ENCODE results near the gene HS6ST1. TPM values are rescaled to one million over a fixed set of nuclear protein-coding genes. Genes with fewer than 3 reads are reported as not detected.
"Not testable (repeated sequence)": the region's sequence is repeated elsewhere in the genome, so short reads cannot be mapped to it uniquely, and the experiment has no call there.

The HS6ST1 gene
- total RNA-seq, 2 experiments from 2014 or later, result 7.9 to 8.4 TPM

DNA sequence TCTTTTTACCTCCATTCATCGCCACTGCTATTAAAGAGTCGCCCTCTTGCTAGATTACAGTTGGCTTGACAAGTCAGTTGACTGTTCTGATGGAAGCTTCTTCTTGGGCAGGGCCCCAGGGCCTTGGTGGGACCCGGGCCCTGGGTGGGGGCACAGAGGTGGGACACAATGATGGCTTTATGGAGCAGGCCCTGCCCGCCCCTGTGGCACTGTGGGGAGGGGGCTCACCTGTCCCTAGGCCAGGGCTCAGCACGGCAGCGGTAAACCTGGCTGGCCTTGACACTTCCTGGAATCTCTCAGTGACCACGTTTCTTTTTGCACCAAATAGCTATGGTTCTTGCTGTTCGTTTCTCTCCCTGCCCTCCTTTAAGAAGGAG is 4.9 kb upstream of the HS6ST1 start:
- H3K36me3 Mint-ChIP-seq (ENCODE audit: low read depth), result no peaks in the 10 kb centered on the region
- POLR2A ChIA-PET, result no interaction called here
- H3K9me3 Mint-ChIP-seq, result no peaks in the 10 kb centered on the region
- H3K4me1 Mint-ChIP-seq, result peaks cover 5% of the 10 kb centered on the region
- DNase-seq, result no peak
- H3K27me3 Mint-ChIP-seq, result no peaks in the 10 kb centered on the region
- peak overlapping the region; percentile 53 for H3K4me3 Mint-ChIP-seq
- CTCF ChIA-PET, result interaction anchor here (1.4 kb wide), 1 partner anchor 18 kb away, joined by 3 read pairs; no protein-coding TSS in a partner anchor
- H3K27ac Mint-ChIP-seq, result no peak overlapping the region

DNA sequence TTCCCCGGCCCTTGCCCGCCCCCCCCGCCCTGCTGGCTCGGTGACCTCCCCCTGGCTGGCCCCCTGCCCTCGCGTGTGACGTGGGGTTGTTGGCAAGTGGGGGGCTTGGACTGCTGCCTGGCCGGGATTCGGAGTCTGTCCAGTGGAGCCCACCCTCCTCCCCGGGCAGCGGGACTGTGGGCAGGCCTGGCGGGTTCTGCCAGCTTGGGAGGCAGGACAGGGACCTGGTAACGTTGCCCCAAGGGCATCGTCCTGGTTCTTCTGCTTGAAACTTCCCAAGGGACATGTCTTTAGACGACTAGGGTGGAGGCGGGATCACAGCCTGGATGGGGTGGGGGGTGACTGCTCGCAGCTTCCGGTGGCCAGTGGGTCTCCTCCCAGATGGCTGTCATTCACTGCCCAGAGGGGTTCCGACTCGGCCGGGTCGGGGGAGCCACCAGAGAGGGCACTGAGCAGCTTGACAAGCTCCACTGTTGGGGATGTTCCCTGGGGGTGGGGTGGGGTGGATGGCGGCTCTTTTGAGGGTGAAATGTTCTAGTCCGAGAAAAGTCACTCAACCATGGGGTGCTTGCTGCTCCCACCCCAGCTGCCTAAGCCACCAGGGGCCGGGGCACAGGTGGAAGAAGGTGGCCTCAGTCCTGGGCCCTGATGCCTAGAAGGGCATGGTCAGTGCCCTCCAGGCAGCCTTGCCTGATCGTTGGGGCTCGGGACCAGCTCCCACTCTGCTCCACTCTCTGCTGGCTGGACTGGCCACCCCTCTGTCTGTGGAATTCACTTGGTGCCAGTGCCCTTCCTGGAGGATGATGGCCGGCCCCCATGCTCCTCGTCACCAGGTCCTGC is 4.3 kb upstream of the HS6ST1 start:
- Mint-ChIP-seq H3K9me3 (no peaks in the 10 kb centered on the region), H3K27ac (no peak overlapping the region)
- CTCF ChIA-PET, result interaction anchor here (1.4 kb wide), 1 partner anchor 19 kb away, joined by 3 read pairs; no protein-coding TSS in a partner anchor

DNA sequence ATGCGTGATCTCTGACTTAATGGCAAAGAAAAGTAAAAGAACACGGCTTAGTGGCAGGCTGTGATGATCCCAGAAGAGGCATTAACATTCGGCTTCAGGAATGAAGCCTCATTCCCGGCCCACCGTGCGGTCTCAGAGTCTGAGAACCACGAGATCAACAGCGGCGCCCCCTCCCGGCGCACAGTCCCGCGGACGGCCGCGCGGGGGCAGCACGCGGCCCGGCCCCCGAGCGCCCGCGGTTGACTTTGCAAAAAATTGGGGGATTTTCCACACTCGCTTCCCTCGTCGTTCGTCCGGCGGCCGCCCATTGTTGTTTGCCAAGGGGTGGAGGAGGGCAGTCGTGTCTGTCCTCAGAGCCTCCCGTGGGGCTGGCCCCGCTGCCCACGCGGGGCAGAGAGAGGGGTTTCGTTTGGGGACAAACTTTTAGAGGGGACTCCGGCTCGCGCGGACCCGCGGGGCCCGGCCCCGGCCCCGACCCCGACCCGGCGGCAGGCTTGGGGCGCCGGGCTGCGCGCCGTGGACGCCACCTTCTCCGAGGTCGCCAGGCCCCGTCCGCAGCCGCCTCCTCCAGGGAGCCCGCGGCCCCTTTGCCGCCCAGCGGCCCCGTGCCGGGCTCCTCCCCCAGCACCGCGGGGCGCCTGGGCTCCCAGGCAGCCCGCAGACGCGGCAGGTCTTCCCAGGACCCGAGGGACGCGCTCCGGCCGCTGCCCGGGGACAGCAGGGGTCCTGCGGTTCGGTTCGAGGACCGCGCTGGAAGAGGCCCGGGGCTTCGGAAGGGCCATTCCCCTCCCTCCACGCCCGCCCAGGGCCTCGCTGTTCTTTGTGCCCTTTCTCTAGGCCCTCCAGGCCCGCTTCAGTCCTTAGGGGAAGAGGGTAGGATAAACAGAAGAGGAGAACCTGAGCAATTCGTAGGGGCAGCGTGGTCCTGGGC is 3.4 kb upstream of the HS6ST1 start:
- no peak overlapping the region for H3K27ac Mint-ChIP-seq
- no peaks in the 10 kb centered on the region for H3K36me3 Mint-ChIP-seq (ENCODE audit: low read depth)
- ChIA-PET POLR2A (no interaction called here), CTCF (interaction anchor here (0.8 to 1.2 kb wide), 2 partner anchors 13 to 405 kb away, joined by 3 to 5 read pairs; no protein-coding TSS in a partner anchor)
- H3K4me3 Mint-ChIP-seq, result peak overlapping the region; percentile 54
- H3K9me3 Mint-ChIP-seq, result no peaks in the 10 kb centered on the region
- peak; percentile 76 for DNase-seq
- peaks cover 10% of the 10 kb centered on the region for H3K4me1 Mint-ChIP-seq
- peaks cover 1% of the 10 kb centered on the region for H3K27me3 Mint-ChIP-seq

More for the DNA sequence above, 4.3 kb upstream of the HS6ST1 start:
- DNase-seq, result no peak
- H3K36me3 Mint-ChIP-seq (ENCODE audit: low read depth), result no peaks in the 10 kb centered on the region
- H3K4me3 Mint-ChIP-seq, result peak overlapping the region; percentile 53
- H3K4me1 Mint-ChIP-seq, result peaks cover 5% of the 10 kb centered on the region
- H3K27me3 Mint-ChIP-seq, result no peaks in the 10 kb centered on the region
- POLR2A ChIA-PET, result no interaction called here

DNA sequence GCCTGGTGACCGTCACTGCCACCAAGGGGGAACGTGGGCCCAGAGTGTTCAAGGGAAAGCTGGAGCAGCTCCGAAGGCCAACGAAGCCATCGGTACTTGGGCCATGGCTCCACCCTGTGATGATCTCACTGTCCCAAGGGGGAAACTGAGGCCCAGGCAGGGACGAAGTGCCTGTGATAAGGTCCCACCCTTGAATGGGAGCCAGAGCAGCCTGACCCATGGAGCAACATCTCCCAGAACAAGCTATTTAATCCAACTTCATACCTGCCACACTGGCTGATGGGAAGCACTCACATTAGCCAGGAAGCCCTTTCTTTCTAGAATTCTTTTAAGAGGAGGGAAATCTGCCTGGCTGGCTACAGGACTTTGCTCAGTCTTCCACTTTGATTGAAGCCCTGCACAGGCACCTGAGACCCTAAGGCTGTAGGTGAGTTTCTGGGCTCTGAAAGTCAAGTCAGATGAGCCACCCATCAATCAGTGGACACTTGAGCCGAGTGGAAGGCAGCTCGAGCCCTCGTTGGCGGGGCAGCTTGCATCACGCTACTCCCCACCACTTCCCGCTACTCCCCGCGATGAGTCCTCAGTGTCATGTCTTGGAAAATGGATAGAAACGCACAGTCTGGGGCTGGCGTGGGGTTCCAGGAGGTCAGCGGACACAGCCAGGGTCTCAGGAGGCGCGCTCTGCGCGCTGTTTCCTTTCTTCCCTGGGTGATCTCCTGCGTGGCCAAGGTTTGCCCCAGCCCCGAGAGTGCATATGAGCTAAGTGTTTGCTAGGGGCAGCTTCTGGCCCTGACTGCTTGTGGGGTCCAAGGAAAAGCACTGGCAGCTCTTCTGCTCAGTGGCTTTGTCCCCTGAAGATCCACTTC is 2.5 kb upstream of the HS6ST1 start:
- peak overlapping the region; percentile 54 for H3K4me3 Mint-ChIP-seq
- H3K27ac Mint-ChIP-seq, result no peak overlapping the region
- H3K36me3 Mint-ChIP-seq (ENCODE audit: low read depth), result no peaks in the 10 kb centered on the region
- DNase-seq, result peak; percentile 4
- peaks cover 3% of the 10 kb centered on the region for H3K27me3 Mint-ChIP-seq
- H3K9me3 Mint-ChIP-seq, result no peaks in the 10 kb centered on the region
- H3K4me1 Mint-ChIP-seq, result peaks cover 18% of the 10 kb centered on the region
- POLR2A ChIA-PET, result interaction anchor here (0.7 kb wide), 1 partner anchor 216 kb away, joined by 3 read pairs; no protein-coding TSS in a partner anchor
- CTCF ChIA-PET, result interaction anchor here (0.6 to 1.2 kb wide), 4 partner anchors 11 to 406 kb away, joined by 3 to 5 read pairs (median 3); no protein-coding TSS in a partner anchor

- POLR2A ChIA-PET, result interaction anchor here (0.7 kb wide), 1 partner anchor 217 kb away, joined by 3 read pairs; no protein-coding TSS in a partner anchor
- Mint-ChIP-seq H3K9me3 (no peaks in the 10 kb centered on the region), H3K36me3 (ENCODE audit: low read depth) (no peaks in the 10 kb centered on the region), H3K27ac (no peak overlapping the region), H3K4me1 (peaks cover 20% of the 10 kb centered on the region), H3K27me3 (peaks cover 3% of the 10 kb centered on the region), H3K4me3 (peak overlapping the region; percentile 22)
- CTCF ChIA-PET, result interaction anchor here (1.0 to 1.2 kb wide), 2 partner anchors 11 kb away, joined by 3 to 5 read pairs; no protein-coding TSS in a partner anchor
- DNase-seq, result peak; percentile 3
Observed at GRCh38 chr2:128320192-128320905, 1.7 kb upstream of the HS6ST1 start.

- H3K4me1 Mint-ChIP-seq, result peaks cover 20% of the 10 kb centered on the region
- no peak for DNase-seq
- no peaks in the 10 kb centered on the region for H3K36me3 Mint-ChIP-seq (ENCODE audit: low read depth)
- CTCF ChIA-PET, result no interaction called here
- no peak overlapping the region for H3K27ac Mint-ChIP-seq
- no peak overlapping the region for H3K4me3 Mint-ChIP-seq
- POLR2A ChIA-PET, result no interaction called here
- H3K27me3 Mint-ChIP-seq, result peaks cover 3% of the 10 kb centered on the region
- no peaks in the 10 kb centered on the region for H3K9me3 Mint-ChIP-seq
Observed at GRCh38 chr2:128319631-128320191, 1.0 kb upstream of the HS6ST1 start.

DNA sequence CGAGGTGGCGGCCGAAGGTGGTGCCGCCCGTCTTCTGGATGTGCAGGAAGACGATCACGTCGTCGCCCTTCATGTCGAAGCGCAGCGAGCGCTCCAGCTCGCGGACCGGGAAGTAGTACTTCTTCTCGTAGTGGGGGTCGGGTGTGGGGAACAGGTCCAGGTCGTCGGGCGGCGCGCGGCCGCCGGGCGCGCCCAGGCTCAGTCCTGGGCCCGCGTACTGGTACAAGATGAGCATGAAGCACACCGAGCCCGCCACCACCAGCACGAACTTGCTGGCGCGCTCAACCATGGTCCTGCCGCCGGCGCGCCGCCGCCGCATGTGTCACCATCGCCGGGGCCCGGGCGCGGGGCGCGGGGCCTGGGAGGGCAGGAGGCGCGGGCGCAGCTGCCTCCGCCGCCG is 423 bp downstream of the HS6ST1 start:
- H3K27ac Mint-ChIP-seq; H3K36me3 Mint-ChIP-seq (ENCODE audit: low read depth); CTCF ChIA-PET; H3K27me3 Mint-ChIP-seq; POLR2A ChIA-PET; H3K9me3 Mint-ChIP-seq: not testable (repeated sequence)
- Mint-ChIP-seq H3K4me1 (peaks cover 26% of the 10 kb centered on the region), H3K4me3 (peak overlapping the region; percentile 16)
- DNase-seq, result peak; percentile 23

GRCh38 chr2:128317899-128318225 is 806 bp downstream of the HS6ST1 start:
- H3K27me3 Mint-ChIP-seq; POLR2A ChIA-PET; DNase-seq; H3K36me3 Mint-ChIP-seq (ENCODE audit: low read depth); H3K9me3 Mint-ChIP-seq; H3K27ac Mint-ChIP-seq; CTCF ChIA-PET: not testable (repeated sequence)
- H3K4me1 Mint-ChIP-seq, result peaks cover 27% of the 10 kb centered on the region
- H3K4me3 Mint-ChIP-seq, result peak overlapping the region; percentile 83

DNA sequence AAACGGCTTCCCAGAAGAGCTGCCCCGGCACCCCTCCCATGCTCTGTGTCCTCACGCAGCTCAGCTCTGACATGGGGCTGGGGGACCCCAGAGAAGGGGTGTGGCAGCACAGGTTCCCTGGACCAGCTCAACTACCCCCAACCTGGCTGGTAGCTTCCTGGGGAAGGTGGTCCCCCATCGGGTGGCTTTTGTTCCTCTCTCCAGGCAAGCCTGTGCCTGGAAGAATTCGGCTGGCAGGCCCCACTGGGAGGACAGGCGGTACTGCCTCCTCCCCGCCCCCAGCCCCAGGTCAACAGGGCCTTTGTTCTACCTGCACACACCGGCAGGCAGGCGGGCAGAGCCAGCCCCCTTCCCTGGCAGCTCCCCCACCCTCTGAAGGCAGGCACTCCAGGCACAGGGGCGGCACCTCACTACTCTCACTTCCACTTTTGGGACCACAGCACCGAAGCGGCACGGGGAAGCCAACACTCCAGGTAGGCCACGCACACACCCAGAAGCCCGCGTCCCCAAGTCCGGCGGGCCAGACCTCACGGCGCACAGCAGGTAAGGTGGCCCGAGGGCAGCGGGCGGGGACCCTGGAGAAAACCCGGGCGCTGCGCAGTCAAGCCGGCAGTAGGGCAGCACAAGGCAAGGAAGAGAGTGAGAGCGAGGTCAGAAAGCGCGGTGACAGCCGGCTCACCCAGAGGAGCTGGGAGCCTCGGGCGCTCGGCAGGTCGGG is 1.3 kb downstream of the HS6ST1 start:
- Mint-ChIP-seq H3K4me1 (peaks cover 27% of the 10 kb centered on the region), H3K9me3 (no peaks in the 10 kb centered on the region), H3K27me3 (peaks cover 3% of the 10 kb centered on the region), H3K36me3 (ENCODE audit: low read depth) (no peaks in the 10 kb centered on the region), H3K4me3 (peak overlapping the region; percentile 83), H3K27ac (no peak overlapping the region)
- DNase-seq, result peak; percentile 43
- ChIA-PET CTCF (no interaction called here), POLR2A (no interaction called here)

DNA sequence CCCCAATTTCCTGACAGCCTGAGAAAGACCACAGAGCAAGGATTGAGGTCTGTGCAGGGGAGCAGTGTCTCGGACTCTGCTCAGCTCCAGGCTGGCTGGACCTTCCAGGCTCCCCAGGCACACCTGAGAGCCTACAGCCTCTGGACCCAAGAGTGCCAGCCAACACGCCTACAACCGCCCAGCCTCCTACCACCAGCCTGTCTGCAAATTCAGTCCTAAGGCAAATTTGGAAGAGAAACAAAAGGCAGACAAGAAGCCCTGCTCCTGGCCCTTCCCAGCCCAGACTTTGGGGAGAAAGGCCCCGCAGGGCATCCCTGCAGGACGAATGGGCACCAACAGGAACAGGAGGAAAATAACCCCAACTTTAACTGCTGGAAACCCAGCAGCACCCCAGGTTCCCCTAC is 1.9 kb downstream of the HS6ST1 start:
- ChIA-PET CTCF (interaction anchor here (0.5 to 0.6 kb wide), 2 partner anchors 256 to 309 kb away, joined by 3 to 4 read pairs; no protein-coding TSS in a partner anchor), POLR2A (no interaction called here)
- peak overlapping the region; percentile 83 for H3K4me3 Mint-ChIP-seq
- no peak for DNase-seq
- H3K36me3 Mint-ChIP-seq (ENCODE audit: low read depth), result no peaks in the 10 kb centered on the region
- no peaks in the 10 kb centered on the region for H3K9me3 Mint-ChIP-seq
- H3K4me1 Mint-ChIP-seq, result peaks cover 27% of the 10 kb centered on the region
- H3K27me3 Mint-ChIP-seq, result peaks cover 3% of the 10 kb centered on the region
- peak overlapping the region; percentile 3 for H3K27ac Mint-ChIP-seq

Measured in activated CD4-positive, alpha-beta T cell treated with anti-CD3 and anti-CD28 coated beads, Interleukin-2, amount 10 ng/mL, durations not matched to agents 7 days and 5 days (primary cell).